Measurements from ENCODE around the gene QSER1. TPM values are rescaled to one million over a fixed set of nuclear protein-coding genes. Genes with fewer than 3 reads are reported as not detected.

QSER1 gene
- polyA plus RNA-seq, 1 experiment: 16.4 TPM

GRCh38 chr11:33017965-33018364 is 125.4 kb downstream of the QSER1 start:
- H3K9me3 ChIP-seq (ENCODE audit: control insufficient read depth, insufficient read depth, low read length): peaks cover 4% of the 10 kb centered on the region; the same call in 1 of the 2 replicates
- no peak overlapping the region for H3K4me3 ChIP-seq (ENCODE audit: low read depth, low read length)
- CTCF ChIA-PET: no interaction called here
- no peak for TF ChIP-seq CTCF (IDR thresholded peaks at IDR 0.05; ENCODE audit: low read depth, low read length)
- POLR2A ChIA-PET: no interaction called here
- no peaks in the 10 kb centered on the region for H3K27me3 ChIP-seq (ENCODE audit: control insufficient read depth, insufficient read depth, low read length)
- no peak overlapping the region for H3K27ac ChIP-seq (ENCODE audit: low read depth, low read length)
- no peak for DNase-seq (ENCODE audit: low read depth, low spot score)

- no peak for DNase-seq (ENCODE audit: low read depth, low spot score)
- no peaks in the 10 kb centered on the region for H3K27me3 ChIP-seq (ENCODE audit: control insufficient read depth, insufficient read depth, low read length)
- CTCF ChIA-PET: no interaction called here
- H3K9me3 ChIP-seq (ENCODE audit: control insufficient read depth, insufficient read depth, low read length): peaks cover 4% of the 10 kb centered on the region; the same call in 1 of the 2 replicates
- no peak for TF ChIP-seq CTCF (IDR thresholded peaks at IDR 0.05; ENCODE audit: low read depth, low read length)
- POLR2A ChIA-PET: no interaction called here
- no peak overlapping the region for H3K27ac ChIP-seq (ENCODE audit: low read depth, low read length)
- no peak overlapping the region for H3K4me3 ChIP-seq (ENCODE audit: low read depth, low read length)
Observed at GRCh38 chr11:33018840-33019239, 126.2 kb downstream of the QSER1 start.

GRCh38 chr11:33021501-33021900 is 128.9 kb downstream of the QSER1 start:
- DNase-seq (ENCODE audit: low read depth, low spot score): no peak
- H3K9me3 ChIP-seq (ENCODE audit: control insufficient read depth, insufficient read depth, low read length): no peaks in the 10 kb centered on the region
- POLR2A ChIA-PET: no interaction called here
- no peak for TF ChIP-seq CTCF (IDR thresholded peaks at IDR 0.05; ENCODE audit: low read depth, low read length)
- H3K27me3 ChIP-seq (ENCODE audit: control insufficient read depth, insufficient read depth, low read length): no peaks in the 10 kb centered on the region
- CTCF ChIA-PET: interaction anchor here (1.3 kb wide), 1 partner anchor 308 kb away, joined by 3 read pairs; no protein-coding TSS in a partner anchor
- H3K27ac ChIP-seq (ENCODE audit: low read depth, low read length): no peak overlapping the region
- H3K4me3 ChIP-seq (ENCODE audit: low read depth, low read length): no peak overlapping the region

GRCh38 chr11:33021937-33022336 is 129.3 kb downstream of the QSER1 start:
- no peaks in the 10 kb centered on the region for H3K27me3 ChIP-seq (ENCODE audit: control insufficient read depth, insufficient read depth, low read length)
- no peak overlapping the region for H3K4me3 ChIP-seq (ENCODE audit: low read depth, low read length)
- no peak overlapping the region for H3K27ac ChIP-seq (ENCODE audit: low read depth, low read length)
- no peaks in the 10 kb centered on the region for H3K9me3 ChIP-seq (ENCODE audit: control insufficient read depth, insufficient read depth, low read length)
- ChIA-PET CTCF (interaction anchor here (0.7 to 1.3 kb wide), 2 partner anchors 44 to 307 kb away, joined by 3 read pairs; no protein-coding TSS in a partner anchor), POLR2A (no interaction called here)
- no peak for DNase-seq (ENCODE audit: low read depth, low spot score)
- TF ChIP-seq CTCF (IDR thresholded peaks at IDR 0.05; ENCODE audit: low read depth, low read length): no peak

GRCh38 chr11:33025339-33025722 is 132.7 kb downstream of the QSER1 start:
- Histone ChIP-seq H3K27ac (ENCODE audit: low read depth, low read length) (no peak overlapping the region), H3K4me3 (ENCODE audit: low read depth, low read length) (no peak overlapping the region), H3K27me3 (ENCODE audit: control insufficient read depth, insufficient read depth, low read length) (no peaks in the 10 kb centered on the region), H3K9me3 (ENCODE audit: control insufficient read depth, insufficient read depth, low read length) (no peaks in the 10 kb centered on the region)
- TF ChIP-seq CTCF (IDR thresholded peaks at IDR 0.05; ENCODE audit: low read depth, low read length): no peak
- ChIA-PET POLR2A (interaction anchor here (1.2 kb wide), 1 partner anchor 9 kb away, joined by 4 read pairs; the partner anchor contains the start of gene DEPDC7), CTCF (no interaction called here)
- DNase-seq (ENCODE audit: low read depth, low spot score): no peak
